ENCODE measurements around the gene LYZL1. TPM values are rescaled to one million over a fixed set of nuclear protein-coding genes. Genes with fewer than 3 reads are reported as not detected.

Gene LYZL1
- total RNA-seq, 1 experiment from 2014 or later: not detected

DNA sequence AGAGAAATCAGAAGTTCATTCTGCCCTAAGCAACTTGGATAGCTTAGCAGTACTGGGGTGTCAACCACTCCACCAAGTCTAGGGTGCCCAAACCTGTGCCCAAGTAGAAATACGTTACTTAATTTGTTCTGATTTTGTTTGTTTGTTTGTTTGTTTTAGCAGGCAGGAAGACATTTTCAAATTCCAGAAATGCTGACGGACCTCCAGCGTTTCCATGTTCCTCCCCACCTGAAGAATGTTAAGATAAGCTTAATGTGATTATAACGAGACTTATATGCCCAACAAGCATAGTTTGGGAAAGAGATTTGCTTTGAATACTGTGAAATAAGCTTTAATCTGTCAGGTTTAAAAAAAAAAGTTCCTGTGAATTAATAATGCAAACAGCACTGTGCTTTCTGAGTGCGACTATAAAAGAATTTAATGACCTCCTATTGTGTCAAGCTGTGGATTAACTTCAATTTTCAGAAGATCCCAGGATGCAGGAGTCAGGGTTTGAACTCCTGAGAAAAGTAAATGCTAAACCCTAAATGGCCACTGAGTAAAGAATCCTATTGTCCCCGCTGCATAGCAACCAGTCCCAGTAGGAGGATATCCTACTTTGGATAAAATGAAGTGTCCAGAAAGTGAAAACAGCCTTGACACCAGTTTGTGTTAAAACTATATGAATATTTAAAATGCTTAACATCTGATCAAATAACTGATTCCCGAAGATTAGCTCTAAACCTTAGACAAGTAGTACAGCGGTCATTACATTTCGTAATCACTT, 56.5 kb downstream of the LYZL1 start:
- Histone ChIP-seq H3K23me2 (ENCODE audit: insufficient read length, low read depth, low read length, poor library complexity, severe bottlenecking) (no peaks in the 10 kb centered on the region), H2BK5ac (ENCODE audit: insufficient read length, low read length) (no peak overlapping the region), H4K8ac (replicated peaks; ENCODE audit: insufficient read length, low read depth, low read length) (no peak overlapping the region), H4K20me1 (ENCODE audit: control insufficient read depth, insufficient read depth, insufficient read length) (no peaks in the 10 kb centered on the region), H2AK5ac (ENCODE audit: insufficient read length, low read length) (no peak overlapping the region), H2BK12ac (ENCODE audit: insufficient read length, low read depth, low read length) (no peak overlapping the region), H3K4me1 (ENCODE audit: insufficient read depth, low read length) (peaks cover 3% of the 10 kb centered on the region; the same call in 1 of the 2 replicates), H3T11ph (ENCODE audit: low read length) (no peak overlapping the region), H2BK20ac (ENCODE audit: low read depth, low read length, poor library complexity, severe bottlenecking) (no peak overlapping the region), H4K5ac (ENCODE audit: insufficient read length, low read depth, low read length) (no peak overlapping the region), H2BK120ac (ENCODE audit: low read depth, low read length, poor library complexity, severe bottlenecking) (no peak overlapping the region), H4K91ac (ENCODE audit: insufficient read length, low read depth, low read length) (no peak overlapping the region), H3K27ac (ENCODE audit: insufficient read length, low read depth, low read length) (no peak overlapping the region), H3K56ac (ENCODE audit: insufficient read length, low read depth, low read length) (no peak overlapping the region), H2AFZ (ENCODE audit: low read length) (no peak overlapping the region), H3K23ac (ENCODE audit: insufficient read length, low read depth, low read length) (no peak overlapping the region), H3K9me3 (ENCODE audit: control insufficient read depth, low read depth, low read length) (peaks cover 10% of the 10 kb centered on the region), H3K18ac (ENCODE audit: insufficient read length, low read depth, low read length) (no peak overlapping the region), H3K9ac (ENCODE audit: extremely low read depth, insufficient read length, low read length) (no peak overlapping the region), H3K4ac (ENCODE audit: low read depth, low read length) (no peak overlapping the region), H3K27me3 (ENCODE audit: insufficient read depth, low read length) (no peaks in the 10 kb centered on the region; the same call in 1 of the 2 replicates), H3K14ac (ENCODE audit: insufficient read depth, low read length) (no peak overlapping the region), H3K79me2 (ENCODE audit: insufficient read depth, low read length) (no peaks in the 10 kb centered on the region), H3K79me1 (ENCODE audit: insufficient read depth, low read depth, low read length, poor library complexity, severe bottlenecking) (no peaks in the 10 kb centered on the region), H2BK15ac (ENCODE audit: low read depth, low read length) (no peak overlapping the region), H3K4me2 (ENCODE audit: insufficient read depth, insufficient read length, low read length) (no peak overlapping the region)
- TF ChIP-seq, protein P1, sequence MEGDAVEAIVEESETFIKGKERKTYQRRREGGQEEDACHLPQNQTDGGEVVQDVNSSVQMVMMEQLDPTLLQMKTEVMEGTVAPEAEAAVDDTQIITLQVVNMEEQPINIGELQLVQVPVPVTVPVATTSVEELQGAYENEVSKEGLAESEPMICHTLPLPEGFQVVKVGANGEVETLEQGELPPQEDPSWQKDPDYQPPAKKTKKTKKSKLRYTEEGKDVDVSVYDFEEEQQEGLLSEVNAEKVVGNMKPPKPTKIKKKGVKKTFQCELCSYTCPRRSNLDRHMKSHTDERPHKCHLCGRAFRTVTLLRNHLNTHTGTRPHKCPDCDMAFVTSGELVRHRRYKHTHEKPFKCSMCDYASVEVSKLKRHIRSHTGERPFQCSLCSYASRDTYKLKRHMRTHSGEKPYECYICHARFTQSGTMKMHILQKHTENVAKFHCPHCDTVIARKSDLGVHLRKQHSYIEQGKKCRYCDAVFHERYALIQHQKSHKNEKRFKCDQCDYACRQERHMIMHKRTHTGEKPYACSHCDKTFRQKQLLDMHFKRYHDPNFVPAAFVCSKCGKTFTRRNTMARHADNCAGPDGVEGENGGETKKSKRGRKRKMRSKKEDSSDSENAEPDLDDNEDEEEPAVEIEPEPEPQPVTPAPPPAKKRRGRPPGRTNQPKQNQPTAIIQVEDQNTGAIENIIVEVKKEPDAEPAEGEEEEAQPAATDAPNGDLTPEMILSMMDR (conservative IDR thresholded peaks at IDR 0.05): no peak
- no peak for DNase-seq
- WGBS (ENCODE audit: extremely low coverage, insufficient read length, low lambda C conversion rate): no CpG with 5 or more reads among the region's 9 CpGs
- peaks cover 1% of the 10 kb centered on the region for H3K27me3 Mint-ChIP-seq (ENCODE audit: low read depth)
- peaks cover 17 to 21% of the 10 kb centered on the region in 2 experiments for H3K9me3 Mint-ChIP-seq
- peaks cover 6 to 29% (median 9%) of the 10 kb centered on the region in 3 experiments for H3K36me3 Mint-ChIP-seq (ENCODE audit: insufficient read depth in 1 of 3, low read depth in 3 of 3)
- H3K4me1 Mint-ChIP-seq: peaks cover 29 to 31% of the 10 kb centered on the region in 2 experiments
- H3K4me3 Mint-ChIP-seq: no peak overlapping the region
- H3K27ac Mint-ChIP-seq: peak overlapping the region in 1 of 3 experiments; percentile 95; a peak in 2 of 7 replicates

Data from H9 (cell line).